Body of pancreas (tissue), 4 donors: ENCODE results near the gene KCP.

Experiments used
- POLR2A ChIP-seq, 3 donors: fragments of 450-650 bp; IDR thresholded peaks; one replicate each; pipeline ENCODE4 v1.6.1; 2016; ENCODE audit warnings: antibody characterized with exemption in 3 of 3, mild to moderate bottlenecking in 2 of 3
- TF ChIP-seq, protein P1 (sequence below), 7 experiments: fragments of 450-650 bp in 4 of 7; fragments of 200-600 bp in 3 of 7; sonication (generic) in 3 of 7; IDR thresholded peaks; one replicate each; pipeline ENCODE4 v1.5.1; 2016 to 2019; ENCODE audit warnings: antibody characterized with exemption in 7 of 7

DNA sequence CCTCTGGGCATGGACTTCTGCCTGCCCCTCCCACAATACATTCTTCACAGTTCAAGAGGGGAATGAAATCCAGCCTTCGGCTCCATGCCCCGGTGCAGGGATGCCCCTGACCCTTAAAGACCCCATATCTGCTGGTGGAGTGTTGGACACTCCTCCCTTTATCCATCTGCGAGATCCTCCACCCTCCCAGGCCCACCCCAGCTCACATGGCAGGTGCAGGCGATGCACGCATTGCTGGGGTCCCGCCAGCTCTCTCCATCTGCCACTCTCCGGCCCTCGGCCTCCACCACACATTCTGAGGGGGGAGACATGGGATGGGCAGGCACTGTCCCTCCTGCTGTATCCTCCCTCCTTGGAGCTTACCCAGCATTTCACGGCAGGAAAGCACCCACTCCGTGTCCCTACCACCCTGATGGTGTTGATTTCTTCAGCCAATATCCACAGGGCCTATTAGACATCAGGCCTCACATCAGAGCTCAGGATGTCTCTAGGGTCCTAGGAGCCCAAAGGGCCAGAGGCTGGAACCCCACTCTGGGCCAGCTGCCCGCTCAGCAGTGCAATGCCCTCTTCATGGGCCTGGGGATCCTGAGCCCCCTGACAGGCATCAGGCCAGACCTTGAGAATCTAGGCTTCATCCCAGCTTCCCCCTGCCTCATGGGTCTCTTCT, 29.6 kb downstream of the KCP start:
- TF ChIP-seq, protein P1, sequence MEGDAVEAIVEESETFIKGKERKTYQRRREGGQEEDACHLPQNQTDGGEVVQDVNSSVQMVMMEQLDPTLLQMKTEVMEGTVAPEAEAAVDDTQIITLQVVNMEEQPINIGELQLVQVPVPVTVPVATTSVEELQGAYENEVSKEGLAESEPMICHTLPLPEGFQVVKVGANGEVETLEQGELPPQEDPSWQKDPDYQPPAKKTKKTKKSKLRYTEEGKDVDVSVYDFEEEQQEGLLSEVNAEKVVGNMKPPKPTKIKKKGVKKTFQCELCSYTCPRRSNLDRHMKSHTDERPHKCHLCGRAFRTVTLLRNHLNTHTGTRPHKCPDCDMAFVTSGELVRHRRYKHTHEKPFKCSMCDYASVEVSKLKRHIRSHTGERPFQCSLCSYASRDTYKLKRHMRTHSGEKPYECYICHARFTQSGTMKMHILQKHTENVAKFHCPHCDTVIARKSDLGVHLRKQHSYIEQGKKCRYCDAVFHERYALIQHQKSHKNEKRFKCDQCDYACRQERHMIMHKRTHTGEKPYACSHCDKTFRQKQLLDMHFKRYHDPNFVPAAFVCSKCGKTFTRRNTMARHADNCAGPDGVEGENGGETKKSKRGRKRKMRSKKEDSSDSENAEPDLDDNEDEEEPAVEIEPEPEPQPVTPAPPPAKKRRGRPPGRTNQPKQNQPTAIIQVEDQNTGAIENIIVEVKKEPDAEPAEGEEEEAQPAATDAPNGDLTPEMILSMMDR (IDR thresholded peaks at IDR 0.05), result no peak
- TF ChIP-seq POLR2A (IDR thresholded peaks at IDR 0.05), result no peak
